Parathyroid adenoma (tissue), 2 donors: ENCODE measurements around the gene PDE6B.

ENCODE experiments used
- H2AFZ ChIP-seq: fragments of 300-600 bp; sonication (generic); one replicate; pipeline ENCODE4 v1.7.0; 2017; ENCODE audit warnings: antibody characterized with exemption, mild to moderate bottlenecking
- H3K27ac ChIP-seq: fragments of 300-600 bp; sonication (generic); one replicate; pipeline ENCODE4 v1.7.0; 2017
- H3K27me3 ChIP-seq: fragments of 300-600 bp; sonication (generic); one replicate; pipeline ENCODE4 v1.7.0; 2017; ENCODE audit warnings: low read length; ENCODE audit not compliant: control insufficient read depth, insufficient read depth
- H3K36me3 ChIP-seq: fragments of 300-600 bp; sonication (generic); one replicate; pipeline ENCODE4 v1.7.0; 2017; ENCODE audit warnings: low read length; ENCODE audit not compliant: control insufficient read depth, insufficient read depth
- H3K4me1 ChIP-seq: fragments of 300-600 bp; sonication (generic); one replicate; pipeline ENCODE4 v1.7.0; 2017; ENCODE audit warnings: control low read depth
- H3K4me2 ChIP-seq: fragments of 300-600 bp; sonication (generic); one replicate; pipeline ENCODE4 v1.7.0; 2017; ENCODE audit warnings: low read length
- H3K4me3 ChIP-seq: fragments of 300-600 bp; sonication (generic); one replicate; pipeline ENCODE4 v1.7.0; 2017; ENCODE audit warnings: low read depth, low read length
- H3K79me2 ChIP-seq: fragments of 300-600 bp; sonication (generic); one replicate; pipeline ENCODE4 v1.7.0; 2017; ENCODE audit warnings: control low read depth
- H3K9ac ChIP-seq: fragments of 300-600 bp; sonication (generic); one replicate; pipeline ENCODE4 v1.7.0; 2017; ENCODE audit warnings: mild to moderate bottlenecking
- H3K9me3 ChIP-seq: fragments of 300-600 bp; sonication (generic); one replicate; pipeline ENCODE4 v1.7.0; 2017; ENCODE audit warnings: low read length; ENCODE audit not compliant: control insufficient read depth
- CTCF ChIP-seq: fragments of 300-600 bp; sonication (generic); IDR thresholded peaks from one replicate; pipeline ENCODE4 v1.7.0; 2017; ENCODE audit warnings: antibody characterized with exemption, mild to moderate bottlenecking
- donor health status: primary hyperparathyroidism.

Gene PDE6B

GRCh38 chr4:699816-700580 is 74.6 kb downstream of the PDE6B start:
- H3K9ac ChIP-seq: no peak overlapping the region
- no peak overlapping the region for H3K4me2 ChIP-seq
- no peaks in the 10 kb centered on the region for H3K27me3 ChIP-seq
- no peak overlapping the region for H3K27ac ChIP-seq
- no peaks in the 10 kb centered on the region for H3K9me3 ChIP-seq
- no peak overlapping the region for H3K4me3 ChIP-seq
- H3K79me2 ChIP-seq: no peaks in the 10 kb centered on the region
- no peak overlapping the region for H2AFZ ChIP-seq
- no peaks in the 10 kb centered on the region for H3K36me3 ChIP-seq
- no peak for TF ChIP-seq CTCF
- no peaks in the 10 kb centered on the region for H3K4me1 ChIP-seq

GRCh38 chr4:700587-701264 is 75.4 kb downstream of the PDE6B start:
- no peak overlapping the region for H2AFZ ChIP-seq
- H3K27me3 ChIP-seq: no peaks in the 10 kb centered on the region
- no peak for TF ChIP-seq CTCF
- no peak overlapping the region for H3K9ac ChIP-seq
- no peak overlapping the region for H3K4me3 ChIP-seq
- H3K36me3 ChIP-seq: no peaks in the 10 kb centered on the region
- no peaks in the 10 kb centered on the region for H3K79me2 ChIP-seq
- no peak overlapping the region for H3K4me2 ChIP-seq
- no peaks in the 10 kb centered on the region for H3K4me1 ChIP-seq
- H3K9me3 ChIP-seq: no peaks in the 10 kb centered on the region
- no peak overlapping the region for H3K27ac ChIP-seq

GRCh38 chr4:702618-703048 is 77.3 kb downstream of the PDE6B start:
- no peaks in the 10 kb centered on the region for H3K27me3 ChIP-seq
- TF ChIP-seq CTCF: no peak

GRCh38 chr4:703336-704197 is 78.2 kb downstream of the PDE6B start:
- H3K4me2 ChIP-seq: no peak overlapping the region
- H3K27me3 ChIP-seq: no peaks in the 10 kb centered on the region
- no peaks in the 10 kb centered on the region for H3K4me1 ChIP-seq
- H3K27ac ChIP-seq: no peak overlapping the region
- no peak overlapping the region for H3K4me3 ChIP-seq
- peaks cover 13% of the 10 kb centered on the region for H3K79me2 ChIP-seq
- H3K36me3 ChIP-seq: no peaks in the 10 kb centered on the region
- H2AFZ ChIP-seq: no peak overlapping the region
- H3K9me3 ChIP-seq: no peaks in the 10 kb centered on the region
- no peak overlapping the region for H3K9ac ChIP-seq
- no peak for TF ChIP-seq CTCF

More at GRCh38 chr4:702618-703048, 77.3 kb downstream of the PDE6B start:
- Histone ChIP-seq H2AFZ (no peak overlapping the region), H3K79me2 (peaks cover 8% of the 10 kb centered on the region), H3K9me3 (no peaks in the 10 kb centered on the region), H3K4me1 (no peaks in the 10 kb centered on the region), H3K36me3 (no peaks in the 10 kb centered on the region), H3K4me2 (no peak overlapping the region), H3K4me3 (no peak overlapping the region), H3K27ac (no peak overlapping the region), H3K9ac (no peak overlapping the region)
